MM.1S (cell line): Measurements from ENCODE around the gene PSEN1.

ENCODE experiments used
- CTCF ChIP-seq: fragments of 300-600 bp; sonication (generic); IDR thresholded peaks from 2 replicates; pipeline ENCODE4 v1.5.1; 2016; ENCODE audit warnings: antibody characterized with exemption, low read length, mixed read lengths
- EZH2 ChIP-seq: fragments of 300-600 bp; sonication (generic); optimal IDR thresholded peaks from 2 replicates; pipeline ENCODE3; 2017; ENCODE audit warnings: low read depth, mild to moderate bottlenecking, antibody characterized with exemption, low read length, mixed read lengths

- no peak for TF ChIP-seq CTCF
- TF ChIP-seq EZH2, result no peak
Observed at GRCh38 chr14:73238424-73238852, 102.1 kb downstream of the PSEN1 start.
